Testis (tissue), 3 donors: ENCODE data around the gene TNK2. TPM values are rescaled to one million over a fixed set of nuclear protein-coding genes. Genes with fewer than 3 reads are reported as not detected.

ENCODE experiments used
- DNase-seq: peaks from one replicate; pipeline ENCODE4 v3.0.0-alpha.2; 2019
- H3K27ac ChIP-seq, 2 donors: fragments of 200-600 bp; sonication (generic); one replicate each; pipeline ENCODE4 v1.5.1; 2019
- H3K27me3 ChIP-seq: fragments of 200-600 bp; sonication (generic); one replicate; pipeline ENCODE4 v1.5.1; 2019
- H3K36me3 ChIP-seq: fragments of 200-600 bp; sonication (generic); one replicate; pipeline ENCODE4 v1.5.1; 2017; ENCODE audit warnings: low read depth; ENCODE audit errors: missing control alignments
- H3K4me1 ChIP-seq: fragments of 200-600 bp; sonication (generic); one replicate; pipeline ENCODE4 v1.5.1; 2019
- H3K4me3 ChIP-seq, 2 donors: fragments of 200-600 bp; sonication (generic); one replicate each; pipeline ENCODE4 v1.5.1; 2017 to 2019
- H3K9me3 ChIP-seq: fragments of 200-600 bp; sonication (generic); one replicate; pipeline ENCODE4 v1.5.1; 2017
- POLR2A ChIP-seq: fragments of 450-650 bp; IDR thresholded peaks from one replicate; pipeline ENCODE4 v1.6.1; 2017; ENCODE audit warnings: antibody characterized with exemption, mild to moderate bottlenecking, moderate library complexity
- WGBS, 2 donors: methylation state at CpG; one replicate each; pipeline ENCODE4 v1.1.5; 2018; 5-methylcytosine and 5-hydroxymethylcytosine counted together
- intact Hi-C: fragments of 100-400 bp; cut with DNase I; formaldehyde crosslinking; loops from one replicate; pipeline ENCODE4 v1.15.1; 2023; ENCODE audit warnings: low total_unique reads
- polyA plus RNA-seq: library from polyadenylated mRNA; stranded (reverse); fragments of 350-450 nt; fragmentation: Illumina TruSeq; extraction: RNeasy Lipid Tissue Mini Kit (QIAGEN cat#74804); gene quantifications from one replicate; pipeline ENCODE4 v1.2.3, GENCODE V29; 2014; ENCODE audit warnings: low read depth, low replicate concordance; ENCODE audit not compliant: insufficient read depth
- total RNA-seq, 2 donors: library from RNA; depleted of rRNA; stranded (reverse); fragments of >200 nt; gene quantifications; one replicate each; pipeline ENCODE4 v1.2.3, GENCODE V29; 2016
- TF ChIP-seq, protein P1 (sequence below), 3 experiments: fragments of 450-650 bp in 2 of 3; fragments of 200-600 bp in 1 of 3; sonication (generic) in 1 of 3; IDR thresholded peaks; one replicate each; pipeline ENCODE4 v1.5.1; 2016 to 2019; ENCODE audit warnings: antibody characterized with exemption in 3 of 3, mild to moderate bottlenecking in 2 of 3, moderate library complexity in 1 of 3

TNK2 gene
- total and polyA plus RNA-seq, 3 donors from 2014 or later: 43.9 to 71.6 (median 71.4) TPM

DNA sequence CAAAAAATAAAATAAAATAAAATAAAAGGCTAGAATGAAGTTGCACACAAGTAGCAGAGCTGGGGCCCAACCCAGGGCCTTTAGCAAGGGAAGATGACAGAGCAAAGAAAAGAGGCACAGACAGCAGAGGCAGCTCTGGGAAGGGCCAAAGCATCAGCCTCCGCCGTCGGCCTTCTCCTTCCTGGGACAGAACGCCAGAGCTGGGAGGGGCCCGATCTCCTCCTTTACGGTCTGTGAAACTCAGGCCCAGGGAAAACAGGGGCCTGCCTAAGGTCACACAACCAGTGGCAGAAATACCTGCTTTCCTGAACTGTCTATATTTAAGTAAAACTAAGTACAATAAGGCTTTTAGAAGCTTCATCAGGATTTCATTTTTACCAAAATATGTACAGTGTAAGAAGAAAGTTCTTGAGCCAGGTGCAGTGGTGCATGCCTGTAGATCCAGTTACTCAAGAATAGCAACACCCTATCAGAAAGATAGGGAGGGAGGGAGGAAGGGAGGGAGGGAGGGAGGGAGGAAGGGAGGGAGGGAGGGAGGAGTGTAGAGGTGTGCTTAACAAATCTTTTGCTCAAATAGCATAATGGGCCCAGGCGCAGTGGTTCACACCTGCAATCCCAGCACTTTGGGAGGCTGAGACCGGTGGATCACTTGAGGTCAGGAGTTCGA, 53.6 kb downstream of the TNK2 start:
- 78 to 89% methylated on average over 9 of the region's 9 CpGs for WGBS, 2 donors
- H3K27ac ChIP-seq: no peak overlapping the region
- DNase-seq: no peak
- H3K9me3 ChIP-seq: no peaks in the 10 kb centered on the region
- no peaks in the 10 kb centered on the region for H3K27me3 ChIP-seq
- no peak overlapping the region for H3K4me3 ChIP-seq
- TF ChIP-seq, protein P1, sequence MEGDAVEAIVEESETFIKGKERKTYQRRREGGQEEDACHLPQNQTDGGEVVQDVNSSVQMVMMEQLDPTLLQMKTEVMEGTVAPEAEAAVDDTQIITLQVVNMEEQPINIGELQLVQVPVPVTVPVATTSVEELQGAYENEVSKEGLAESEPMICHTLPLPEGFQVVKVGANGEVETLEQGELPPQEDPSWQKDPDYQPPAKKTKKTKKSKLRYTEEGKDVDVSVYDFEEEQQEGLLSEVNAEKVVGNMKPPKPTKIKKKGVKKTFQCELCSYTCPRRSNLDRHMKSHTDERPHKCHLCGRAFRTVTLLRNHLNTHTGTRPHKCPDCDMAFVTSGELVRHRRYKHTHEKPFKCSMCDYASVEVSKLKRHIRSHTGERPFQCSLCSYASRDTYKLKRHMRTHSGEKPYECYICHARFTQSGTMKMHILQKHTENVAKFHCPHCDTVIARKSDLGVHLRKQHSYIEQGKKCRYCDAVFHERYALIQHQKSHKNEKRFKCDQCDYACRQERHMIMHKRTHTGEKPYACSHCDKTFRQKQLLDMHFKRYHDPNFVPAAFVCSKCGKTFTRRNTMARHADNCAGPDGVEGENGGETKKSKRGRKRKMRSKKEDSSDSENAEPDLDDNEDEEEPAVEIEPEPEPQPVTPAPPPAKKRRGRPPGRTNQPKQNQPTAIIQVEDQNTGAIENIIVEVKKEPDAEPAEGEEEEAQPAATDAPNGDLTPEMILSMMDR (IDR thresholded peaks at IDR 0.05): no peak
- no peak for TF ChIP-seq POLR2A
- intact Hi-C loops: no loop called here
- peaks cover 4% of the 10 kb centered on the region for H3K4me1 ChIP-seq
- H3K36me3 ChIP-seq: no peaks in the 10 kb centered on the region

DNA sequence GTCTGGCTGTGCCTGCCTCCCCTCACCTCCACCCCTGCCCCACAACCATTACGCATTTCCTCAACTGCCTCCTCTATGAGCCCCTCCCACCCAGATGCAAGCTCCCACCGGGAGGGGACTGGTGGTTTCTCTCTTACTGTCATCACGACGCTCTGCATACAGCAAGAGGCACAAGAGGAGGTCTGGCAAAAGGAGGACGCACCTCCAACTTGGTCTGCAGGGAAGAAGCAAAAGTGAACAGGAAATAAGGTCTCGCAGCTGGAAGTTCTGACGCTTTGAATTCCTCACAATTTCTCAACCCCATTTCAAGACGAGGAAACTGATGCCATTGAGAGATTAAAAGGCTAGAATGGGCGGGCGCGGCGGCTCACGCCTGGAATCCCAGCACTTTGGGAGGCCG, 54.4 kb downstream of the TNK2 start:
- TF ChIP-seq, protein P1 (IDR thresholded peaks at IDR 0.05): no peak
- TF ChIP-seq POLR2A: no peak
- no peak overlapping the region for H3K27ac ChIP-seq
- H3K36me3 ChIP-seq: no peaks in the 10 kb centered on the region
- no peak for DNase-seq
- 87 to 91% methylated on average over 14 of the region's 14 CpGs for WGBS, 2 donors
- H3K27me3 ChIP-seq: no peaks in the 10 kb centered on the region
- no peak overlapping the region for H3K4me3 ChIP-seq
- intact Hi-C loops: no loop called here
- no peaks in the 10 kb centered on the region for H3K9me3 ChIP-seq
- H3K4me1 ChIP-seq: no peaks in the 10 kb centered on the region

DNA sequence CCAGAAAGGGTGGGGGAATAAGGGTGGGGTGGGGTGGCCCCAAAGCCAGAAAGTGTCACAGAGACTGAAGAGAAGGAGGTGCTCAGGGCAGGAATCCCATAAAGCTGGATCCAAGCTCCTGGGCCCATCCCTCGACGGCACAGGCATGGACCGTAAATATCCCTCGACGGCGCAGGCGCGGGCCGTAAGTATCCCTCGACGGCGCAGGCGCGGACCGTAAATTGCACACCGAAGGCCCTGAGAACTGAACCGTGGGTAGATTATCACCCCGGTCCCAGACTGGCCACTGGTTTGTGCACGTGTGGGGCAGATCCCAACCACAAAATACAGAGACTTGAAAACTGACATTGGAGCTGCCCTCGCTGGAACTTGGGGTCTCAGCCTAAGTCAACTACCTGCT, 55.3 kb downstream of the TNK2 start:
- Histone ChIP-seq H3K27ac (no peak overlapping the region), H3K4me1 (no peaks in the 10 kb centered on the region), H3K9me3 (no peaks in the 10 kb centered on the region), H3K36me3 (no peaks in the 10 kb centered on the region), H3K27me3 (no peaks in the 10 kb centered on the region), H3K4me3 (no peak overlapping the region)
- no peak for DNase-seq
- WGBS, 2 donors: 74 to 75% methylated on average over 20 of the region's 20 CpGs
- no peak for TF ChIP-seq POLR2A
- TF ChIP-seq, protein P1 (IDR thresholded peaks at IDR 0.05): no peak
- intact Hi-C loops: no loop called here

DNA sequence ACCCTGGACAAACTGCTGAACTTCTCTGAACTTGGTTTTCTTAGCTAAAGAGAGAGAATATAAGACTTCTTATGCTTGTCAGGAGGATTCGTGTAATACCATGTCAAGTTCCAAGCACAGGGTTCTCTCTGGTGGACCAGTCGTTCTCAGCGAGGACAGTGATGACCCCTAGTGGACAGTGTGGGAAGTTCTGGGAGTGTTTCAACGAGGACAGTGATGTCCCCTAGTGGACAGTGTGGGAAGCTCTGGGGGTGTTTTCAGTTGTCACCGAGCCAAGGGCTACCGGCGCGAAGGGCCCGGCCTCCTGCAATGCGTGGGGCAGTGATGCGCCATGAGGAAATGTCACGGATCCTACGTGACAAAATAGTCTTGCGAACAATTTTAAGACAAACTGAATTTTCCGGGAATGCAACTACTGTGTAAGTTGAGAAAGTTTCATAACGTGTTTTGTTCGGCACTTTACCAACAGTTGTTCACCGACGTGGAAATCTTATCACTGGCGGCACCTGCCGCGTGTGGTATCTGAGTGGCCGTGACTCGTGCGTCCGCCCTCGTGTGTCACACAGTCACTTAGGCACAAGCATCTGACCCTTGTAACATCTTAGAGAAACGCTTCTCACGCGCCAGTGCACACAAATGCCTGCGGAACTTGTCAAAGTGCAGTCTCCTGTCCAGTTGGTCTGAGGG, 57.4 kb downstream of the TNK2 start:
- TF ChIP-seq, protein P1 (IDR thresholded peaks at IDR 0.05): peak; percentile 100
- no peak for TF ChIP-seq POLR2A
- no peaks in the 10 kb centered on the region for H3K27me3 ChIP-seq
- peak; percentile 96 for DNase-seq
- no peaks in the 10 kb centered on the region for H3K4me1 ChIP-seq
- no peak overlapping the region for H3K4me3 ChIP-seq
- no peak overlapping the region for H3K27ac ChIP-seq
- H3K9me3 ChIP-seq: no peaks in the 10 kb centered on the region
- 29 to 45% methylated on average over 31 of the region's 31 CpGs for WGBS, 2 donors
- intact Hi-C loops: no loop called here
- no peaks in the 10 kb centered on the region for H3K36me3 ChIP-seq
